HCEC 1CT (cell line): ENCODE results near the gene RCN2.

Experiments used
- DNase-seq: peaks from one replicate; pipeline ENCODE4 v3.0.0-alpha.2; 2017

The RCN2 gene

DNA sequence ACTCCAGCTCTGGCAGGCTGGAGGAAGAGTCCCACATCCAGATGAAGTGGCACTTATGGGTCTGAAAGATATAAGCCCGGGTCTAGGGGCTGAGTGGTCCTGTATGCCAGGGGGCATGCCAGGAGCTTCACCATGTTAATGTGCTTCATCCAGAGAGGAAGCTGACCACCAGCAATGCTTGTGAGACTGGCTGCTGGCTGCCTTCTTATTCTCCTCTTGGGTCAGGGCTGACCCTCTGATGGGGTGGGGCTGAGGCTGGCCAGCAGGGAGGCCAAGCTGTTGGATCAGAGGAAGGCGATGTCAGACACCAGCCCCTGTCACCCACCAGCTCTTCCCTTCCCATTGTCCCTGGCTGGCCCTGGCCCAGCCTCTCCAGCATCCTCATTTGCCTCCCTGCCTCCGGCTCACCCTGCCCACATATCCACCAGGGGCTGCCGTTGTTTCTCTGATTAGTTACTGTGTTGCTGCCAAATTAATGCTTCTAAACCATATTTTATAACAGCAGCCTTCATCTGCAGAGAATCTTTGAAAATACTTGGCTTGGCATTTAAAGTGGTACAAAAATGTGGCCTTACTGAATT is 43.0 kb downstream of the RCN2 start:
- DNase-seq = no peak

- no peak for DNase-seq
Measured at GRCh38 chr15:76976141-76976540, 44.6 kb downstream of the RCN2 start.

GRCh38 chr15:76976572-76977270 is 45.2 kb downstream of the RCN2 start:
- DNase-seq = no peak

- no peak for DNase-seq
Measured at GRCh38 chr15:76978522-76979330, 47.2 kb downstream of the RCN2 start.

- DNase-seq = no peak
Measured at GRCh38 chr15:76979331-76979925, 47.9 kb downstream of the RCN2 start.

DNA sequence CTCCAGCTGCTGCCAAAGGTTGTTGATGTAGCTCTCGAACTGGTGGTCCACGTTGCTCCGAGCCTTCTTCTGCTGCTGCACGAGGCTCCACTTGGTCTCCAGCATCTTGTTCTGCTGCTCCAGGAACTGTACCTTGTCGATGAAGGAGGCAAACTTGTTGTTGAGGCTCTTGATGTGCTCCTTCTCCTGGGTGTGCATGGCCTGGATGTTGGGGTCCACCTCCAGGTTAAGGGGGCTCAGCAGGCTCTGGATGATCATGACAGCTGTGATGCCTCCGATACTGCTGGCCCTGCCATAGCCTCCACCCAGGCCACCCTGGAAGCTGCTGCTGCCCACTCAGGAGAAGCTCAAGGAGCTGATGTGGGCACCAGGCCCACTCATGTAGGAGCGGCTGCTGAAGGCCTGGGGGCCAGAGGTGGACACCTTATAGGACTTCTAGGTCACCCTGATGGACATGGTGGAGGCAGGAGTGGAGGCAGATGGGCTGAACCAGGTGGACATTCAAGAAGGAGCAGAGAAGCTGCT is 48.5 kb downstream of the RCN2 start:
- DNase-seq = no peak

DNA sequence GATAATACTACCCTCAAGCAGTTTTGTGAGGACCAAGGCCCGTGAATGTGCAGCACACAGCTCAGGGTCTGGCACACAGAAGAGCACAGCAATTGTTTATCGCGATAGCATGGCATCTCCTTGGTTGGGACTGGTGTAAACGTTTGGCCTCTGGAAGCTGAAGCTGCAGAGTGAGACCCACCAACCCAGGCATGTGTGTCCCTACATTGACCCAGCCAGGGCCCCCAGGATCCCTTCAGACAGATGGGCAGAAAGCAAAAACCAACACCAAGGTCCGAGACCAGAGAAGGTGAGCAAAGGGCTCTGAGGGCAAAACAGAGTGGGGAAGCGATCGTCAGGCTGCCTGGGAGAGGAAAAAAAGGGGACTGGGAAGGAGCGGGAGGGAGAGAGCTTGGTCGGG is 50.8 kb downstream of the RCN2 start:
- no peak for DNase-seq

- no peak for DNase-seq
Measured at GRCh38 chr15:76982756-76983155, 51.2 kb downstream of the RCN2 start.

- no peak for DNase-seq
Measured at GRCh38 chr15:76983590-76984375, 52.2 kb downstream of the RCN2 start.

GRCh38 chr15:76986743-76987142 is 55.2 kb downstream of the RCN2 start:
- no peak for DNase-seq

- DNase-seq = no peak
Measured at GRCh38 chr15:76987276-76987675, 55.7 kb downstream of the RCN2 start.

DNA sequence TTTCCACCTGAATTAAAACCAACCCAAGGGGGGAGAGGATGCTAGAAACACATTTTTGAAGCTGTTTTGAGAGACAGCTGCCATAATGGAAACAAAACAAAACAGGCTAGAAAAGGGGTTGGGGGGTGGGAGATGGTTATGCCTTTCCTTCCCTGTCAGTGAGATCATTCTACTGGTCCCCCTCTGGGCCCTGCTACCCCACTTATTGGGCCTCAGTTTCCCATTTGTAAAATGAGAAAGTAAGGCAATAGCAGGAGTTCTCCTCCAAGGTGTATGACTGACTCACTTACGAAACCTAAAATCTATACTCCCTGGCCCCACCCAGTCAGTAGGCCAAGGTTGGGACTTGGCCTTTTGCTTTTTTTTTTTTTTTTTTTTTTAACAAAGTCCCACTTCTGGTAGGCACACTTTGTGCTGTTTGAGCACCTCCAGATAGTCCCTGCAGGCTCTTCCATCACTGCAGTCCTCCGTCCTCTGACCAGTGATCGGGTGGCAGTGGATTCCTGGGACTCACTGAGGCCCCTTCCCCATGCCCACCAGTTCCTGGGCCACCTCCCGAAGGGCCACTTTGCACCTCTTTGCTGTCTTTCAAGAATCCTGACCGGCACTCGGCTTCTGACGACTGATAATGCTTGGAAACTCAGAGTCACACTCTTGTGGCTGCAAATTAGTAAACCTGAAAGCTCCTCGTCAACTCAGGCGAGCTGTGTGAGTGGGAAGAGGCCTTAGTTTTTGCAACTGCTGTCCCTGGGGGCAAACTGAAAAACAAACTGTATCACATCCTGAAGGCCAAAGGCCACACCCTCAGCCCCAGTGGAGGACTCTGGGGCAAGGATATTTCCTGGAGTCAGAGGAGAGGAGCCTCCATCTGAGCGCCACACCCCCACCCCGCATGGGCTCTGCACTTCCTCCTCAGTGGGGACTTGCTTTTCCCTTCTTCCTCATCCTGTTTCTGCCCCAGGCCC is 56.6 kb downstream of the RCN2 start:
- no peak for DNase-seq

GRCh38 chr15:76988867-76989780 is 57.6 kb downstream of the RCN2 start:
- DNase-seq = no peak

- no peak for DNase-seq
Measured at GRCh38 chr15:76991048-76991447, 59.5 kb downstream of the RCN2 start.

- no peak for DNase-seq
Measured at GRCh38 chr15:76991741-76992645, 60.4 kb downstream of the RCN2 start.

DNA sequence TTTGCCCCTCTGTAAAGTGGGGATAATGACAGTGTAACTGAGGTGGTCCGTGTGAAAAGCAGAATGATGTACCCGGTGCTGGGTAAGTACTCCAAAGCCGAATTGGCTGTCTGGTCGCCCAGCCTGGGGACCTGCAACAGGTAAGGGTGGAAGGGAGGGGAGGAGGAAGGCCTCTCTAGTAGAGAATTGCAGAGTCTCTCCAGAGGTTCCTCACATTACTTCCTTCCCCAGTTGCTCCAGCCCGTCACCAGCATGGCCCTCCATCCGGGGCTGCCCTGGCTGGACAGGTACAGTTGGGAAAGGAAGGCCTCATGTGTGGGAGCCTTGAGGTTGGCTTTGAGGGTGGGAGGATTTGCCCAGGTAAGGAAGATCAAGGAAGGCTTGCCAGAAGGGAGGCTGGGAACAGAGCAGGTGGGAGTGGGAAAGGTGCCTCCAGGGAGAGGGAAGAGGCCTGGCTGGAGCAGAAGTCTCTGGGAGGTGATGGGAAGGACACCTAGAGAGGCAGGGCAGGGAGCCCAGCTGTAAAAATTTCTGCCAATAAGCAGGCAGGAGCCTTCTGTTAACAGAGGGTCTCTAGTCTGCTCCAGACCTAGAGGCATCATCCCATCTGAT is 61.7 kb downstream of the RCN2 start:
- no peak for DNase-seq

DNA sequence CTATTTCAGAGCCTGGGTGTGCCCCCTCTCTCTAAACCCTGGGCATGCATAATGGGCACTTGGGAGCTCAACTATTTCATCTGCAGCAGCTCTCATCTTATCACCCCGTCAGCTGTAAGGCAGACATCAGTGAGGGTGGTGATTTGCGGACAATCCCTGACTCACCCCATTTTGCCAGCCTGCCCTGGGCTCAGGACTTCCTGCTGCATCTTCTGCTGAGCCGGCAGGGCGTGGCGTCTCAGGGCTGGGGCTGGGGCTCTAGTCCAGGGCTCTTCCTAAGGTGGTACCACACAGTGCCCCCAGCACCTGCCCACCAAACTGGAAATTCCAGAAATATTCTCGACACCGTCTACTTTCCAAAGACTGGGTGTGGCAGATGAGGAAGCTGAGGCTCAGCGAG is 62.5 kb downstream of the RCN2 start:
- DNase-seq = no peak

DNA sequence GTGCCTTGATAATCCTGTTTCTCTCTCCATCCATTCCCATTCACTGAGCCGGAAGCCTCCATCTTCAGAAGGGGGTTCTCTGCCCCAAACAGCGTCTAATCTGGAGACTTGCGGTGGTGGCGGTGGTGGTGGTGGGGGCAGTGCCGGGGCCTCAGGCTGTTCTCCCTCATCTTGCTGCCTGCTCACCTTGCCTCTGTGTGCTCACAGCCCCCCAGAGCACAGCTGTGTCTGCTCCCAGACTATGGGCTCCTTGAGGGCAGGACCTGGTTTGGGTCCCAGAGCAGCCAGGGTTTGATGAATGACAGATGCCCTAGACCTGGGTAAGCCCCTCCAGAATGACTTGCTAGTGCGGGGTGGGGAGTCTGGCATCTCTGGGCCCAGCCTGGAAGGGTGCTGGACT is 62.9 kb downstream of the RCN2 start:
- DNase-seq = no peak
